Prostate gland (tissue), 2 donors: ENCODE results near the gene THAP12.

ENCODE experiments used
- CTCF ChIP-seq, 4 experiments: fragments of 200-600 bp in 2 of 4; fragments of 450-650 bp in 2 of 4; sonication (generic) in 2 of 4; IDR thresholded peaks; 1 replicate in 3 of 4; 2 replicates in 1 of 4; pipeline ENCODE4 v1.5.1; 2016 to 2019; ENCODE audit warnings: antibody characterized with exemption in 4 of 4, mild to moderate bottlenecking in 2 of 4, moderate library complexity in 2 of 4
- POLR2A ChIP-seq: fragments of 450-650 bp; IDR thresholded peaks from one replicate; pipeline ENCODE4 v1.6.1; 2016; ENCODE audit warnings: antibody characterized with exemption, mild to moderate bottlenecking
- POLR2AphosphoS5 ChIP-seq: sonication (generic); formaldehyde crosslinking; IDR thresholded peaks from one replicate; pipeline ENCODE4 v1.6.1; 2017; ENCODE audit warnings: antibody characterized with exemption

GRCh38 chr11:76388408-76388807 lies 7.5 kb upstream of the THAP12 start:
- TF ChIP-seq POLR2A (no peak), CTCF (IDR thresholded peaks at IDR 0.05) (no peak), POLR2AphosphoS5 (no peak)
